GM19025 (cell line): Measurements from ENCODE around the gene TMEM69.
"Not testable (repeated sequence)": the region's sequence is repeated elsewhere in the genome, so short reads cannot be mapped to it uniquely, and the experiment has no call there.

Source experiments
- ATAC-seq: cut with Tn5 transposase; IDR thresholded peaks from one replicate; pipeline ENCODE4 v1.9.1; 2021; ENCODE audit warnings: mild to moderate bottlenecking, low read depth, moderate library complexity; ENCODE audit not compliant: unreplicated experiment

The TMEM69 gene

DNA sequence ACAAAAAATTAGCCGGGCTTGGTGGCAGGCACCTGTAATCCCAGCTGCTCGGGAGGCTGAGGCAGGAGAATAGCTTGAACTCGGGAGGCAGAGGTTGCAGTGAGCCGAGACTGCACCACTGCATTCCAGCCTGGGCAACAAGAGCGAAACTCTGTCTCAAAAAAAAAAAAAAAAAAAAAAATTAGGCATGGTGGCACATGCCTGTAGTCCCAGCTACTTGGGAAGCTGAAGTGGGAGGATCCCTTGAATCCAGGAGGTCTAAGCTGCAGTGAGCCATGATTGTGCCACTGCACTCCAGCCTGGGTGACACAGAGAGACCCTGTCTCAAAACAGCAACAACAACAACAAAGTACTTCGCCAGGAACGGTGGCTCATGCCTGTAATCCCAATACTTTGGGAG lies 11.4 kb upstream of the TMEM69 start:
- ATAC-seq, result not testable (repeated sequence)

DNA sequence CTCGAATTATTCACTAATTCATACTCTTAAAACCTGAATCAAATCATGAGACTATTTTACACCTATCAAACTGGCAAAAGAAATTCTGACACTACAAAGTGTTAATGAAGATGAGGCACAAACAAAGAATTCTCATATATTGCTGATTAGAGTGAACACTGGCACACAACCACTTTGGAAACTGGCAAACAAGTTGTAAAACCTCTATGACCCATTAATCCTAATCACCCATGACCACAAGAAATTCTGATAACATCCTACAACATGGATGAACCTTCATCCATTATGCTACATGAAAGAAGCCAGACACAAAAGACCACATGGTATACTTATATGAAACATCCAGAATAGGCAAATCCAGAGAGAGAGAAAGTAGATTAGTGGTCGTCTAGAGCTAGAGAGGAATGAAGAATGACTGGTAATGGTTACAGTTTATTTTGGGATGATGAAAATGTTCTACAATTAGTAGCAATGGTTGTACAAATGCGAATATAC lies 10.2 kb upstream of the TMEM69 start:
- no peak for ATAC-seq

DNA sequence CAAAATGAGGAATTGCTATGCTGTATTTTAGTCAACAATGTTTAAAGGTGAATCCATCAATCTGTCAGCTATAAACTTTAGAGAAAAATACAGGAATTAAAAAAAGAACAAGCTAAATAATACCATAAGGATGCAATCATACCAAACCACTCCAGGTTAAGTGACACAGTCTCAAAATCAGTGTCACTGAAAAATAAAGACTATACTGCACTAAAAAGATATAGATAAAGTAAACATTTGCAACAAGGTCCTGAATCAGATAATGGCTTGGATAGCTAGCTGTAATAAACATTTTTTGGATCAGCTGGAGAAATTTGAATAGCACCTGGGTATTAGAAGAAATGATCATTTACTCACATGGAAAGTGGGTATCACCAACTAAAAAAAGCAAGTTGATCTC lies 9.5 kb upstream of the TMEM69 start:
- no peak for ATAC-seq

DNA sequence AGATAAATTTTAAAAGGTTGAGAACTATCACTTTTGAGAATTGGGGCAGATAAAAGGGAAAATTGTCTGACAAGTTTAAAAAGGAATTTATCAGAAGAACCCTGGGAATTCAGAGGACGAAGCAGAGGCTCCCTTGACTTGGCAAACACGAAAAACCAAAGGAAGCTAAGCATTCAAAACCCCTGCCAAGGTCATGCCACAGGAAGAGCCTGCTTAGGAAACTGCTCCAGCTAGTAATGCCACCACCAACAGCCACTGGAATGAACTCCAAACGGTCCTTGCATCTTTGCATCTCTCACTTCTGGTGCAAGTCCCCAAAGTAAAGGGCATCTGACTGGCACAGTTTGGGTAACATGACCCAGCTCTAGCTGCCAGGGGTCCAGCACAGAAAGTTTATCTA lies 8.9 kb upstream of the TMEM69 start:
- ATAC-seq, result no peak

DNA sequence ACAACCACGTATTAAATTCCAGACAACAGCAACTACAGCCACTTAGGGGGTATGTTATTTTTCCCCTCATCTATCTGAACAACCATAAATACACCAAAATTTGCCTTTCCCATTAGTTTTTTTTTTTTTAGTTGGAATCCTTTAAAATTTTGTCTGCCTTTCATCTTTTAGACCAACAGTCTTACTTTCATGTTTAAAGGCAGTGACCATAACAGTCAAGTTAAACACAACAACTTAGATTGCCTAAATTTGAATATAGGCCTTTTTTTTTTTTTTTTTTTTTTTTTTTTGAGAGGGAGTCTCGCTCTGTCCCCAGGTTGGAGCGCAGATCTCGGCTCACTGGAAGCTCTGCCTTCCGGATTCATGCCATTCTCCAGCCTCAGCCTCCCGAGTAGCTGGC lies 5.0 kb upstream of the TMEM69 start:
- ATAC-seq, result no peak

DNA sequence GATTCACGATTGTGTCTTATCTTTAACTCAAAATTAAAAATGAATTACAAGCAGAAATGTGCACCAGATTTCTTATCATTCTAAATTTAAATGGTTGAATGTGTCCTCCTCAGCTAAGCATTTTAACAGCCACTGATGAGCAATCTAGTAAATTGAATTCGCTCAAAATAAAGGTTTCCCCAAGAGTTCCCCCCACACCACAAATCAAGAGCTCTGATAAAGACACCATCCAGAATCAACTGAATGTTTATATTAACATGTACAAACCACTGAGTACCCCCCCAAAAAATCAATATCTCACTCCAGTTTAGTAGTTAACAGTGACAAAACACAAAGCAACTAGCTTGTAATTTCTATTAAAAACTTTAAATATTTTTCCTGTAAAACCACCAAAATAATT lies 3.6 kb upstream of the TMEM69 start:
- ATAC-seq, result no peak

DNA sequence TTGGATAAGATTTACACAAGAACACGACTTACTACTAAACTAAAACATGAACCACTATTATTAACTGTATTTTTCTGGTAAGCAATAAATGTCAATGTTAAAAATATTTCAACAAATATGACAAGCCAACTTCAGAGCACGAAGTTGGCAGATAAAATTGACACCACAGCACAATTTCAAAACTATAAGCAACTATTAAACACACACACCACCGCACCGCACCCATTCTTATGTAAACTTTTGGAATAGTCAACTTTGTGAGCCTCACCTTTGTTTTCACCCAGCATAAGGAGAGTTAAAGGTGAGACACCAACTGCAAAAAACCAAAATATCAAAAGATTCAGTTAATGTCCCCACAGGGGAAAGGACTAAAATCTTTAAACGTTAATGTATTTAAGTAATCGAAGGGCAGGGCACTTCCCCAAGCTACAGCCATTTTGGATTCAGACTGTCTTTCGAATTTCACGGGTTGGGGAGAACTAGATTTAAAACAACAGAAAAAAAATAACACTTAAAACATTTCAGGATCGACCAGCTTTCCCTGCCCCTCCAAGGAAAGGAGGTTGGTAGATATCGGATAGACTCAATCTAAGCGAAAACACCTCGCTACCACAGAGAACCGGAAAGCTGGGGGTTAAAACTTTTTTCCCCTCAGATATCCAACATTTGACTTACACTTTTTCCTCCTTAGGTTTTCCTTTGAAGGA lies 2.5 kb upstream of the TMEM69 start:
- no peak for ATAC-seq

DNA sequence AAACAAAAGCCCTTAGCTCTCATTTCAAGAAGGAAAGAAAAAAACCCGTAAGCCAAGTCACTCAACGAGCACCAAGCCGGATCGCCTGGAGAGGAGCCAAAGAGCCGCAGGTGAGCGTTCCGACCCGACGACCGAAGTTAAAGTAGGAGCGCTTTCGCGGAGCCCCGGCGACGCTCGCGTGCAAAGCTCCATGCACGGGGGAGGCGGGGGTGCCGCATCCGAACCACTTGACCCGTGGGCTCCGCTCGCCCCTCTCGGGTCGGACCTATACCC lies 2.0 kb upstream of the TMEM69 start:
- ATAC-seq, result peak; percentile 2

DNA sequence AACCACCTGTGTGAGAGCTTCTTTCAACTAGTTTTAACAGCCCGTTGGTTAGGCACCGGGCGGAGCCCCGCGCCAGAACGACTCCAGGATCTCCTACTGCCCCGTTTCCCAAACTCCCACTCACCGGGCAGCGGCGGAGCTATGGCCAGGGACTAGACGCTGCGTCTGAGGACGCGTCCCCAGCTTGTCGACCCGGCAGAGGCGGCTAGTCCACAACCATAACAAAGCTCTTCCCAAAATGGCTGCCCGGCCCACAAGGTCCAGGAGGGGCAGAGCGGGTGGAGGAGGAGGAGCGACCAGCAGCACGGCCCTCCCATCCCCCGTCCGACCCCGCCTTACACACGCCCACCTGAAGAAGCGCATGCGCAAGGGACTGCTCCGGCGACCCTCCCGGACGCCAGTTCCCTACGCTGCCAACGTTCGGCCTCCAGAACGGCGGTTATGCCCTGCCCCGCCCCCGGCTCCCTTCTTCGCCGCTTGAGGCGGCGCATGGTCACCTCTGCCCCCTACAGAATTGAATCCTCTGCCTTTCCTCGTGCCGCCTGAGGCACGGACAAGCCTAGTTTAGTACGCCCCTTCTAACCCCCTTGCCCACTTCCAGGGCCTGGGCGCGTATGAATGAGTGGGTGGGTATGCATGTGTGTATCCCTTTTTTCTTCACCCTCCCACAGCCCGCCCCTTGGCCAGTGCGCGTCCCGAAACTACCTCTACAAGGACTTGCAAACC lies 1.5 kb upstream of the TMEM69 start, which contains the start of gene GPBP1L1:
Gene GPBP1L1 (minus strand): TSS at position 246 of the 726 bp plus-strand sequence. CDS start 27,446 bp downstream, outside the sequence.
- peak; percentile 44 for ATAC-seq

DNA sequence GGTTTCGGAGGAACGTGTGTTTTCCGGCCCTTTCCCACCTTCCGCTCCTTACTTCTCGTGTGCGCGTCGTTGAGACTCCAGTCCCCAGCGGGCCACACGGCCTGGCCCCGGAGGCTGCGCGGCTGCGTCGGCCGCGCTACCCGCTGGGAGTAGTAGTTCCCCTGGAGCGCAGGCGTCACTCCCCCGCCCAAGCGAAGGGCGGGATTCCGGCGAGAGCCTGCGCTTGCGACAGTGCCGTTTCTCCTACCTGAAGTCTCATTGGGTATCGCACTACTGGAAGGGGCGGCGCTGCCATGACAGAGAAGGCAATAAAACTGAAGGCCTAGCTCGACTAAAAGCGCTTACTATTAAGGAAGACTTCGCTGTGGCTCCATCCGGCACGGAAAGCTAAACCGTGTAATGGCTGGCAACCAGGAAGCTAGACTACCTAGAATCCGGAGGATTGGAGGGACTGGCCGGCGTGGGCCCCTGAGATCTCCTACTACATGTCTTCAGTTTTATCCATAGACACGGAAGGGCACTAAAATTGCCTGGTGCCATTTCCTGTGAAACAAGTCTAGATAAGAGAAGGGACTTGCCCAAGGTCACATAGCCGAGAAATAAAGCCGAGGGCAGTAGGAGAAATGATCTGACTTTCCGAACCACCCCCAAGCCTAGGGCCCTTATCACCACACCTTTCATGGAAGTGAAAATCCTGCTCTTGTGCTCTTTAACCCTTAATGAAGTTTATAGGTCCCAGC lies 797 bp upstream of the TMEM69 start:
- peak; percentile 84 for ATAC-seq

DNA sequence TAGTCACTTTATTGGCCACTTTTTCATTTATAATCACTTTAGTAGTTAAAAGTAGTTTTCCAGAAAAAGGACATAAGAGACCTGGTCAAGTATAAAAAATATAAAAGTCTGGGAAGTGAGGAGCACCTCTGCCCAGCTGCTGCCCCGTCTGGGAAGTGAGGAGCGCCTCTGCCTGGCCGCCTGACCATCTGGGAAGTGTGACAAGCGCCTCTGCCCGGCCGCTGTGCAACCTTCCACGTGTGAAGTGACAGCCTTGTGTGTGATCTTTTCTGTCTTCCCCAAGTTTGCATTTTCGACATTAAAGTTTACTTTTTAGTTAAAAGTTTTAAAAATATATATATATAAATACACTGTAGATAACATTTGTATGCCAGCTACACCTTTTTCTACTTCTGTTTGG lies 5.8 kb downstream of the TMEM69 start:
- not testable (repeated sequence) for ATAC-seq

DNA sequence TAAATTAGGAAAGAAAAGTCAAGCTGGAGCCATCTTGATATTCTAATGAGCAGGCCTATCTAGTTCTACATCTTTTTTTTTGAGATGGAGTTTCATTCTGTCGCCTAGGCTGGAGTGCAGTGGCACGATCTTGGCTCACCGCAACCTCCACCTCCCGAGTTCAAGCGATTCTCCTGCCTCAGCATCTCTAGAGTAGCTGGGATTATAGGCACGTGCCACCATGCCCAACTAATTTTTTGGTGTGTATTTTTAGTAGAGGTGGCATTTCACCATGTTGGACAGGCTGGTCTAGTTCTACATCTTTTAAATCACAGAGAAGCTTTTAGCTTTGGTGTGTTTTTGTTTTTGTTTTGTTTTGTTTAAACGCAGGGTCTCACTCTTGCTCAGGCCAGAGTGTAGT lies 6.8 kb downstream of the TMEM69 start:
- no peak for ATAC-seq

DNA sequence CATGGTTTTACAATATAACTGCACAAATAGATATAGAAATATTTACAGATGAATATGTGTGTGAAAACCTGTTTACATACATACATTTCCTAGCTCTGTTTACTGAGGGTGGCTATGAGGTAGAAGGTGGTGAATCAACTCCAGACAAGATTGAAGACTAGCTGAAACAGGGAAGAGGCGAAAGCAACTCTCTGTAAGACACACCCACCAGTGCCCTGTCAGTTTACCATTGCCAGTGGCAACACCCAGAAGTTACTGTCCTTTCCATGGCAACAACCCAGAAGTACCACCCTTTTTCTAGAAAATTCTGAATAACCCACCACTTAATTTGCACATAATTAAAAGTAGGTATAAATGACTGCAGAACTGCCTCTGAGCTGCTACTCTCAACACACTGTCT lies 16.7 kb downstream of the TMEM69 start:
- no peak for ATAC-seq

DNA sequence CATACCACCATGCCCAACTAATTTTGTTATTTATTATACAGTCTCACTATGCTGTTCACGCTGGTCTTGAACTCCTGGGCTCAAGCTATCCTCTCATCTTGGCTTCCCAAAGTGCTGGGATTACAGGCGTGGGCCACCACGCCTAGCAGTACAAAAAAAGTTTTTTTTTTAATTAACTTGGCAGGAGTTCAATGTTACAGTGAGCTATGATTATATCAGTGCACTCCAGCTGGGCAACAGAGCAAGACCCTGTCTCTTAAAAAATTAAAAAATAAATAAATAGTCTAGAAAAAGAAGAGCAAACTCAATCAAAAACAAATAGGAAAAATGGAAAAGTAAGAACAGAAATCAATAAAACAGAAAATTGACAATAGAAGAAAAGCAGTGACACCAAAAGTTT lies 25.7 kb downstream of the TMEM69 start:
- no peak for ATAC-seq

DNA sequence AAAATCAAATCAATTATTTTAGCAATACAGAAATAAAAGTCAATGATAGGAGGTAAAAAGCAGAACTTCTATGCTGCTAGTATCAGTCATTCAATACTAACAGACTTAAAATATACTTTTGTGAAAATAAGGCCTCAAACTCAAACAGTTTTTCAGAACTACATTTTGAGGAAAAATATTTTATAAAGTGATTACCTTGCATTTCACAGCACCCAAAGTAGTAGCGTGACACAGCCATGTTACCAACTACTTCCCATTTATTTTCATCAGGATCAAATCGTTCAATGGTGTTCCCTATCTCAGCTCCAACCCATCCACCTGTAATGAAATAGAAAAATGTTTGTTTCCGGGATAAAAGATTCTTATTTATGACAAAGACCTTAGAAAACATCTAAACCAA lies 28.7 kb downstream of the TMEM69 start:
- no peak for ATAC-seq

DNA sequence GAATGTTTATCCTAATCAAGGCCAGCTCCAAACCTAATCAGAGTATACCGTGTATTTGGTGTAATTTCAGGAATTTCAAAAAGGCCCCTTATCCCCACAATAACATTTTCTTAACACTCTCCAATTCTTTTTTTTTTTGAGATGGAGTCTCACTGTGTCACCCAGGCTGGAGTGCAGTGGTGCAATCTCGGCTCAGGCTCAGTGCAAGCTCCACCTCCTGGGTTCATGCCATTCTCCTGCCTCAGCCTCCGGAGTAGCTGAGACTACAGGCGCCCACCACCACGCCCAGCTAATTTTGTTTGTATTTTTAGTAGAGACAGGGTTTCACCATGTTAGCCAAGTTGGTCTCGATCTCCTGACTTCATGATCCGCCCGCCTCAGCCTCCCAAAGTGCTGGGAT lies 29.4 kb downstream of the TMEM69 start:
- ATAC-seq, result not testable (repeated sequence)

DNA sequence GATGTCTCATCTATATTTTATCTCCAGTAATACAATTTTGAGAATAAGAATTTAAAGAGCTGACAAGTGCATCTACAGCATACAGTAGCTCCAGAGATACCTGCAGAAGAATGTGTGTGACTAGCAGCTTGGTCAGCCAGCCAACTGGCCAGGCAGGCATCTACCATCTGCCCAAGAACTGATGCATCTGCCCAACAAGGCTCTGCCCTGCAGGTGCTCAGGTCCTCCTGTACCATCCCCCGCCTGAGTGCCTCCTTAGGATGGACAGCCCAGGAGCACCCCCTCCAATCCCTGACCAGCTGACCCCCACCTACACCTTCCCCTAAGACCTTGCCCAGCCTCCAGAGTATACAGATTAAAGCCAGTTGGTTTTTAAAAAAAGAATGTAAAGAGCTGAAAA lies 30.3 kb downstream of the TMEM69 start:
- no peak for ATAC-seq

DNA sequence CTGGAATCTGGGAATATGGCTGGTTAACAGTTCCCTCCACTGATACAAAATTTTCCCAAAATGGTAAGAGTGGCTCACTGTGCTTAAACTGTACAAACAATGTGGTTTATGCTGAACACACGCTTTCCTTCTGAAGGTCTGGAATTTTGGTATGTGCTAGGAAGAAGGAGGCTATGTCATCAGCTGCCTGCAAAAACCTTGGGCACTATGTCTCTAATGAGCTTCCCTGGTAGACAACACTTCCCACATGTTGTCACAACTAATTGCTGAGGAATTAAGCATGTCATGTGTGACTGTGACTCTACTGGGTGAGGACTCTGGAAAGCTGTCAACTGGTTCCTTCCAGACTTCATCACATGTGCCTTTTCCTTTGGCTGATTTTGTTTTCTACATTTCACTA lies 33.2 kb downstream of the TMEM69 start:
- no peak for ATAC-seq

DNA sequence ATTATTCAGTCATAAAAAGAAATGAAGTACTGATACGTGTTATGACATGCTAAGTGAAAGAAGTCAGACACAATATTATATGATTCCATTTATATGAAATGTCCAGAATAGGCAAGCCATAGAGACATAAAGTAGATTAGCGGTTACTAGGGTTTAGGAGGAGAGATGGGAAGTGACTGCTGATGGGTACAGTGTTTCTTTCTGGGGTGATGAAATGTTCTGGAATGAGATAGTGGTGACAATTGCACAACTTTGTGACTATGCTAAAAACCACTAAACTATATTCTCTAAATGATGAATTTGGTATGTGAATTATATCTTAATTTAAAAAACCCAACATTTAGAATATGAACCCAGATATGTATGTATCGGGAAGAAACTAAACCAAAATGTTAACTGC lies 34.8 kb downstream of the TMEM69 start:
- no peak for ATAC-seq

DNA sequence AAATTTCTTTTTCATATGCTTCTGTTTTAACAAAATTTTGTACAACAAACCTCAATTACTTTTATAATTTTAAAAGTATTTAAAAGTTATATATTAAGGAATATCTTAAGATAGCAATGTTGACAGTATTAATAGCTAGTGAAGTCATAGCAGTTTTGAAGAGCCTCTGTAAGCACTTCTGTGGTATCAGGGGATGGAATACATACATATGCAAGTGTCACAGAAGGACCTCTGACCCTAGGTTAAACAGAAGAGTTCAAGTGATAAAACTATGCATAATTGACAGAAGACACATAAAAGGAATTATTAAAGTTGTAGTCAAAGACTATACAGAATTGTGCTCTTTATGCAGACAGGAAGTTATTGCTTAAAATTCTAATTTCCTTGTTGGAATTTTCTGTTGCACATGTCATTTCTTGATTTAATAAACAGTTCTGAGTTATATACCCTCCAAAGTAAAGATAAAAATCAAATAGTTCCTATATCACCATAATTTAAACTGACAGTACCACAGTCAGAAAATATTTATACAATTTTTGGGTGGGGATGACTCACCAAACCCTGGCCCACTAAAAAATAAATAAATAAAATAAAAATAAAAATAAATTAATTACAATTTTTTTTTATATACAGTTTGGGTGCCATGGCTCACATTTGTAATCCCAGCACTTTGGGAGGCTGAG lies 35.4 kb downstream of the TMEM69 start:
- ATAC-seq, result no peak

DNA sequence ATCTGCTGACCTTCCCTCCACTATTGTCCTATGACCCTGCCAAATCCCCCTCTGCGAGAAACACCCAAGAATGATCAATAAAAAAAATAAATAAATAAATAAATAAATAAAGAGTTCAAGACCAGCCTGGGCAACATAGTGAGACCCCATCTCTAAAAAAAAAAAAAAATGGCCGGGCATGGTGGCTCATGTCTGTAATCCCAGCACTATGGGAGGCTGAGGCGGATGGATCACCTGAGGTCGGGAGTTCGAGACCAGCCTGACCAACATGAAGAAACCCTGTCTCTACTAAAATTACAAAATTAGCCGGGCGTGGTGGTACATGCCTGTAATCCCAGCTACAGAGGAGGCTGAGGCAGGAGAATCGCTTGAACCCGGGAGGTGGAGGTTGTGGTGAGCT lies 38.0 kb downstream of the TMEM69 start:
- ATAC-seq, result not testable (repeated sequence)
